ENCODE results near the gene PARD3.

DNA sequence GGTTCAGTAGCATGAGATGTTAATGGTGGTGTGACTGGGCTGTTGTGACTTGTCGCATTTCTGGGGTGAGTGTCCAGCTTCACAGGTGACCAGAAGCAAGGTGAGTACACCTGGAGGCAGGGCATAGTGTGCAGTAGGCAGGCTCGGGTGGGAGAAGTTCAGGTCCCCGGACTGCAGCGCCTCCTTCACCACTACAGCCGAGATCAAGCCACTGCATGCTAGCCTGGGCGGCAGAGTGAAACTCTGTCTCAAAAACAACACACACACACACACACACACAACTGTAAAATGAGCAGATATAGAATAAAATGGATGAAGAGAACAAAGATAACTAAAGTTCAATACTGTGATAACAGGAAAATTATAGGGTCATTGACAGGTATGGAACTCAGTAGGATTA, 11.1 kb upstream of the PARD3 start:
- TF ChIP-seq POLR2A (IDR thresholded peaks at IDR 0.05) (no peak), EP300 (IDR thresholded peaks at IDR 0.05; ENCODE audit: low read depth) (no peak), POLR2AphosphoS5 (IDR thresholded peaks at IDR 0.05) (no peak)
- TF ChIP-seq, protein P1, sequence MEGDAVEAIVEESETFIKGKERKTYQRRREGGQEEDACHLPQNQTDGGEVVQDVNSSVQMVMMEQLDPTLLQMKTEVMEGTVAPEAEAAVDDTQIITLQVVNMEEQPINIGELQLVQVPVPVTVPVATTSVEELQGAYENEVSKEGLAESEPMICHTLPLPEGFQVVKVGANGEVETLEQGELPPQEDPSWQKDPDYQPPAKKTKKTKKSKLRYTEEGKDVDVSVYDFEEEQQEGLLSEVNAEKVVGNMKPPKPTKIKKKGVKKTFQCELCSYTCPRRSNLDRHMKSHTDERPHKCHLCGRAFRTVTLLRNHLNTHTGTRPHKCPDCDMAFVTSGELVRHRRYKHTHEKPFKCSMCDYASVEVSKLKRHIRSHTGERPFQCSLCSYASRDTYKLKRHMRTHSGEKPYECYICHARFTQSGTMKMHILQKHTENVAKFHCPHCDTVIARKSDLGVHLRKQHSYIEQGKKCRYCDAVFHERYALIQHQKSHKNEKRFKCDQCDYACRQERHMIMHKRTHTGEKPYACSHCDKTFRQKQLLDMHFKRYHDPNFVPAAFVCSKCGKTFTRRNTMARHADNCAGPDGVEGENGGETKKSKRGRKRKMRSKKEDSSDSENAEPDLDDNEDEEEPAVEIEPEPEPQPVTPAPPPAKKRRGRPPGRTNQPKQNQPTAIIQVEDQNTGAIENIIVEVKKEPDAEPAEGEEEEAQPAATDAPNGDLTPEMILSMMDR (IDR thresholded peaks at IDR 0.05): no peak
